Neuron (in vitro differentiated cells): ENCODE data around the gene PRIM2.
A peak's percentile ranks its signal among the peaks of the same experiment; 100 is the strongest.
"Not testable (repeated sequence)": the region's sequence is repeated elsewhere in the genome, so short reads cannot be mapped to it uniquely, and the experiment has no call there.

ENCODE experiments used
- H2AFZ ChIP-seq: one replicate; pipeline ENCODE4 v1.6.1; 2013; ENCODE audit warnings: low read depth, mild to moderate bottlenecking, inconsistent platforms, low read length, moderate library complexity
- H3K27me3 ChIP-seq: one replicate; pipeline ENCODE4 v1.6.1; 2013; ENCODE audit warnings: low read length; ENCODE audit not compliant: insufficient read depth
- H3K36me3 ChIP-seq: one replicate; pipeline ENCODE4 v1.6.1; 2013; ENCODE audit warnings: low read length; ENCODE audit not compliant: insufficient read depth
- H3K4me1 ChIP-seq: one replicate; pipeline ENCODE4 v1.6.1; 2013; ENCODE audit warnings: low read length; ENCODE audit not compliant: insufficient read depth
- H3K4me3 ChIP-seq: 2 replicates; pipeline ENCODE4 v1.5.1; 2013; ENCODE audit warnings: mild to moderate bottlenecking, low read length, moderate library complexity
- H3K9me3 ChIP-seq: one replicate; pipeline ENCODE4 v1.6.1; 2013; ENCODE audit warnings: low read length

The PRIM2 gene

DNA sequence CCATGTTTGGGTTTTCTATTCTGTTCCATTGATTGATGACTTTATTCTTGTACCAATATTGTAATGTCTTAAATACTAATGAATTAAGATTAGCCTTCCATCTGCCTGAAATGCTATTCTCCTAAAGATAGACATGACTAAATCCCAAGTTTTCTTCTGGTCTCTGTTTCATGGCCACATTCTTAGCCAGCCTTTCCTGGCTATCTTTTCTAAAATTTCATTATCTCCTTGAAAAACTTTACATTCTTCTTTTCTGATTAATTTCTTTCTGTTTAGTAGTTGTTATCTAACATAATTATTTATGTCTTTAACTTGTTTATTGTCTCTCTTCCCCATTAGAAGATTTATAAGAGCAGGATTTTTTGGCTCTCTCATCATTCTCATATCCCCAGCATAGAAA is 4.4 kb upstream of the PRIM2 start:
- peaks cover 2% of the 10 kb centered on the region for H3K4me1 ChIP-seq
- H2AFZ ChIP-seq: no peak overlapping the region
- no peaks in the 10 kb centered on the region for H3K27me3 ChIP-seq
- no peaks in the 10 kb centered on the region for H3K9me3 ChIP-seq
- no peak overlapping the region for H3K4me3 ChIP-seq
- H3K36me3 ChIP-seq: no peaks in the 10 kb centered on the region

DNA sequence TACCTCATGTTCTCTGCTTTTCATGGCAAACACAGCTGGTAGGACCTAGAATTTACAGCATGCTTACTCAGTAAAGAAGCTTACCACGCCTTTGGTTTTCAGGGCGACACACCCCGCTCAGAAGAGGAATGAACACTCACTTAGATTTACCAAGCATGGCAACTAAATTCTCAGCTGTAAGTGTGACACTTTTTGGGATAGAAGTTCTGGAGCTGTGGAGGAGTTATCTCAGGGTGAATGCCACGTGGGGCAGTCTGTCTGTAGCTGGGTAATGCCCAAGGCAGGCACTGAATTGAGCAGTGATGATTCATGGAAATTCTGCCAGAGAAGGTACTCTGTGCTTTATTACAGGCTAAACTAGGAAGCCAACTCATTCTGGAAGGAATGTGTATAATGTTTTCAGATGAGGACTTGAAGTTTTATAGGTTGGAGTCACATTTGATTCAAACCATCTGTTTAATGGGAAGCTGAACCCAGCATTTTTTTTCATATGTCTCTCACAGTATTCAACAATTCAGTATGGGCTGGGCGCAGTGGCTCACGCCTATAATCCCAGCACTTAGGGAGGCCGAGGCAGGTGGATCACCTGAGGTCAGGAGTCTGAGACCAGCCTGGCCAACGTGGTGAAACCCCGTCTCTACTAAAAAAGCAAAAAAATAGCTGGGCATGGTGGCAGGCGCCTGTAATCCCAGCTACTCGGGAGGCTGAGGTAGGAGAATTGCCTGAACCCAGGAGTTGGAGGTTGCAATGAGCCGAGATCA is 3.5 kb upstream of the PRIM2 start:
- no peak overlapping the region for H2AFZ ChIP-seq

DNA sequence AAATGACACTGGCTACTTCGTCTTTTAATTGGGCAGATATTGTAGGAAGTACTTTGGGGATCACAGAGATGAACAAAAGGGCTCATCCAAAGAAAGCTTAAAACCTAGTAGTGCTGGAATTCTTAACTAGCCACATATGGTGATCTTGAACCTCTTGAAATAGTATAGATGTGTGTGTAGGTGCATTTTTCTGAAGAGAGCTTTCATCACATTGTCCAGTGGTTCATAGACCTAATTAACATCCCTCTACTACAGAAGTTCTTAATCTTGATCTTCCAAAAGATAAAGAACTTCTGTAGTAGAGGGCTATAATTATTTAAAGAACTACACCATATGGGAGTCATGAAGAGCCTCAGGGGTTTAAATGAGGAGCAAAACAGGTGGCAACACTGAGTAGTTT is 2.3 kb upstream of the PRIM2 start:
- Histone ChIP-seq H3K4me1 (peaks cover 13% of the 10 kb centered on the region), H3K27me3 (no peaks in the 10 kb centered on the region), H2AFZ (no peak overlapping the region), H3K4me3 (no peak overlapping the region), H3K36me3 (peaks cover 13% of the 10 kb centered on the region), H3K9me3 (no peaks in the 10 kb centered on the region)

More for the DNA sequence above, 3.5 kb upstream of the PRIM2 start:
- Histone ChIP-seq H3K36me3 (peaks cover 2% of the 10 kb centered on the region), H3K4me1 (peaks cover 11% of the 10 kb centered on the region), H3K27me3 (no peaks in the 10 kb centered on the region), H3K9me3 (no peaks in the 10 kb centered on the region), H3K4me3 (no peak overlapping the region)

DNA sequence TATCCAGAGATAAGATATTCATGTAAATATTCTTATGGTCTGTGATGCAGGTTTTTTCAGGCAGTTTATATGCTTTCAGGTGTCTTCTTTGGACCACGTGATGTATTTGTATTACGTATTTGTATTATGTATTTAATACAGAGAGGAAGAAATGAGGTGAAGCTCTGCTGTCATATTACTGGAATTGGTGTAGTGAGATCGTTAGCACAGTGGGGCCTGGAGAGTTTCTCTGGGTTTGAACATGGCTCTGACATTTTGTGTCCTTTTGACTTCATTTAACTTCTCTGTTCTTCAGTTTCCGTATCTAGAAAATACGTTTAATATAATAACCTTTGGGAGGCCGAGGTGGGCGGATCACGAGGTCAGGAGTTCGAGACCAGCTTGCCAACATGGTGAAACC is 1.6 kb upstream of the PRIM2 start:
- Histone ChIP-seq H3K27me3 (no peaks in the 10 kb centered on the region), H3K4me1 (peaks cover 13% of the 10 kb centered on the region), H2AFZ (no peak overlapping the region), H3K9me3 (no peaks in the 10 kb centered on the region), H3K36me3 (peaks cover 20% of the 10 kb centered on the region), H3K4me3 (no peak overlapping the region)

DNA sequence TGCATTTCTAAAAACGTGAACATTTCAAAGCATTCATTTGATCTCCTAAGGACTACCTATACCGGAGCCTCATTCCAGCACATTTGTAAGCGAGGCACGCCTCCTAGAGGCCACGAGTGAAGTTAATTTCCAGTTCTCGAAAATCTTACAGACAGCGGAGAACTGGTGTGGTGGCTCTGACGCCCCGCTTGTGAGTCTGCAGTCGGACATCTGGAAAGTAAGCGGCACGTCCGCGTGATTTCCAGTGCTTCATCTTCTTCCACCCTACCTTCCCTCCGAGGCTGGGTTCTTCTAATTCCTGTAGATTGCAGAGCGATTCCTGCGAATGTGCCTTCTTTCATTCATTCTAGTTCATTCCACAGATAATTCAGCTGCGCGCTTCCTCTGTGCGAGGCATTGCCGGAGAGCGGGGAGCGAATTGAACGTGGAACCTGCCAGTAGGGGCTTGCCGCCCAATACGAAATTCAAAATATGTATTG is 810 bp upstream of the PRIM2 start:
- Histone ChIP-seq H3K4me3 (peak overlapping the region; percentile 75), H3K9me3 (no peaks in the 10 kb centered on the region), H3K27me3 (no peaks in the 10 kb centered on the region), H3K36me3 (peaks cover 28% of the 10 kb centered on the region), H3K4me1 (peaks cover 13% of the 10 kb centered on the region), H2AFZ (peak overlapping the region; percentile 98)

DNA sequence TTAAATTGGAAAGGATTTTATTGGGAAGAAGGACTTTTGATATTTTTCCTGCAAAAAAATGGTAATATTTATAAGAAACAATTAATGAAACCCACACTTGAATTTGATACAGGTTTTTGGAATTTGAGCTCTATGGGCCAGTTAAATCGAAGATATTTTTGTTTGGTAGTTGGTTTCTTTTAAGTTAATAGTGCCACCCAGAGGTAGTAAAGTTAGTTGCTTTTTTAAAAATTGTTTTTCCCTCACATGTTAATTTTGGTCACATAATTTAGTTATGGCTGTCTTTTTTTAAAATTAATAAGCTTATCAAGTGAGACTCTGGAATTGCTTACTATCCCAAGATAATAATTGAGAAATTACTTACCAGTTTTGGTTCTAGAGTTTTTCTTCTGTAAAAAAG is 7.1 kb downstream of the PRIM2 start:
- Histone ChIP-seq H3K9me3 (peaks cover 7% of the 10 kb centered on the region), H3K27me3 (no peaks in the 10 kb centered on the region), H3K4me1 (no peaks in the 10 kb centered on the region), H3K4me3 (no peak overlapping the region), H3K36me3 (peaks cover 88% of the 10 kb centered on the region), H2AFZ (no peak overlapping the region)

GRCh38 chr6:57327311-57327710 is 9.9 kb downstream of the PRIM2 start:
- Histone ChIP-seq H3K36me3 (peaks cover 70% of the 10 kb centered on the region), H3K4me1 (no peaks in the 10 kb centered on the region), H3K27me3 (no peaks in the 10 kb centered on the region), H3K9me3 (peaks cover 11% of the 10 kb centered on the region), H3K4me3 (no peak overlapping the region), H2AFZ (no peak overlapping the region)

DNA sequence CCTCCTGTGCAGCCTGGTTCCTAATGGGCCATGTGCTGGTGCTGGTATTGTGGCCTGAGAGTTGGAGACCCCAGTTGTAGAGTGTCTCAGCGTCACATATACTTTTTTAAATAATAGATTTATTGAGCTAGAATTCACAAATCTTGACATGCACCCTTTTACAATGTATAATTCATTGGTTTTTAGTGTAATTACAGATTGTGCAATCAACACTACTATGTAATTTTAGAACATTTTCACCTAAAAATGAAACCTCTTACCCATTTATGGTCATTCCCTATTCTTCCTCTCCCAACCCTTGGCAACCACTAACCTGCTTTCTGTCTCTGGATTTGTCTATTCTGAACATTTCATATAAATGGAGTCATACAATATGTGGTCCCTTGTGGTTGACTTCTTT is 10.6 kb downstream of the PRIM2 start:
- peaks cover 11% of the 10 kb centered on the region for H3K9me3 ChIP-seq
- no peaks in the 10 kb centered on the region for H3K27me3 ChIP-seq
- H3K4me1 ChIP-seq: no peaks in the 10 kb centered on the region
- H3K36me3 ChIP-seq: peaks cover 64% of the 10 kb centered on the region
- no peak overlapping the region for H2AFZ ChIP-seq
- H3K4me3 ChIP-seq: no peak overlapping the region

DNA sequence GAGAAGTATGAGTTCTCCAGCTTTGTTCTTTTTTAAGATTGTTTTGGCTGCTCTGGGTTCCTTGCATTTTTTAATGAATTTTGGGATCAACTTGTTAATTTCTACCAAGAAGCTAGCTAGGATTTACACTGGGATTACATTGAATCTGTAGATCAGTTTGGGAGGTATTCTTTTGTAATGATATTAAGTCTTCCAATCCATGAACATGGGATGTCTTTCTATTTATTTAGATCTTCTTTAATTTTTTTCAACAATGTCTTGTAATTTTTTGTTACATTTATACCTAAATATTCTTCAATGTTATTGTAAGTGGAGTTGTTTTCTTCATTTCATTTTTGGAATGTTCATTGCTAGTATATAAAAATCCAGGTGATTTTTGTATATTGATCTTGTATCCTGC is 12.5 kb downstream of the PRIM2 start:
- Histone ChIP-seq H3K4me3 (no peak overlapping the region), H2AFZ (no peak overlapping the region), H3K36me3 (peaks cover 57% of the 10 kb centered on the region), H3K9me3 (peaks cover 16% of the 10 kb centered on the region), H3K27me3 (no peaks in the 10 kb centered on the region), H3K4me1 (no peaks in the 10 kb centered on the region)

DNA sequence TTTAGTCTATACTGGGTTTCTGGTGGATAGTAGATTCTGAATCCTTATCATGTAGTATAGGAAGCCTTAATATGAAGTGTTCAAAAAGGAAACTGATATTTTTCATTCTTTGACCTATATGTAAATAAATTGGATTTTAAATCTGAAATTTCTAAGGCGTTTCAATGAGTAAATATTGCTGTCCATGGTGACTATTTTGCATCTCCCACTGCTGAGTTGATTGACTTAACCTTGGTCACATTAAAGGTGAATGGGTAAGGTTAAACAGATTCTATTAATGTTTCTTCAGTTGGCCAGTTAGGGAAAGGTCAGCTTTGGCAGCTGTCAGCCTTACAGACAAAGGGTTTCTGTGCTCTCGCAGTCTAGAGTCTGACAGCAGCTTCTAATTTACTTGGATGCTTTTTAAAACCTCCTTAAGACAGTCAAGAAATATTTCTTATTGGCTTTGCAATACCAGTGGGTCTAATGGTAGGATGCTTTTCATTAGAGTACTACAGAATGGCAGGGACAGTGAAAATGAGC is 24.8 kb downstream of the PRIM2 start:
- H3K4me3 ChIP-seq: no peak overlapping the region
- H3K4me1 ChIP-seq: peaks cover 10% of the 10 kb centered on the region
- H3K27me3 ChIP-seq: no peaks in the 10 kb centered on the region
- H2AFZ ChIP-seq: no peak overlapping the region
- H3K36me3 ChIP-seq: no peaks in the 10 kb centered on the region
- no peaks in the 10 kb centered on the region for H3K9me3 ChIP-seq

DNA sequence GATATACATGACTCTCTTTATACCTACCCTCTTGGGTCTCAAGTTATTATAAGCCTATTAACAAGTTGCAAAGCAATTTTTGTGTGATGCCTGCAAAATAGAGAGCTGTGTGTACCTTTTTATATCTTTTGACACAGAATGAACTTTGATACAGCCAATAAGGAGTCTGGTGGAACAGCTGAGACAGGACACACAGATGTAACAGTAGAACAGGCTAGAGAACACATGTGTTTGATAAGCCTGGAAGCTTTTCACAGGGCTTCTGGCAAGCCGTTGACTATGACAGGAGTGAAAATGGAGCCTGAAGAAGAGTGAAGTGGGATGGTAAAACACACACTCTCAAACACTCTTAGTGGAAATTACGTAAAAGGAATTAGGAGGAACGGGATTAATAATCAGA is 25.9 kb downstream of the PRIM2 start:
- not testable (repeated sequence) for H3K27me3 ChIP-seq, H3K4me3 ChIP-seq, H2AFZ ChIP-seq, H3K4me1 ChIP-seq, H3K36me3 ChIP-seq, H3K9me3 ChIP-seq

- H3K36me3 ChIP-seq, H3K9me3 ChIP-seq, H3K4me3 ChIP-seq, H3K4me1 ChIP-seq, H2AFZ ChIP-seq, H3K27me3 ChIP-seq: not testable (repeated sequence)
Measured at GRCh38 chr6:57346715-57347114, 29.3 kb downstream of the PRIM2 start.

GRCh38 chr6:57347597-57347996 is 30.2 kb downstream of the PRIM2 start:
- not testable (repeated sequence) for H3K27me3 ChIP-seq, H3K4me3 ChIP-seq, H2AFZ ChIP-seq, H3K9me3 ChIP-seq, H3K4me1 ChIP-seq, H3K36me3 ChIP-seq

DNA sequence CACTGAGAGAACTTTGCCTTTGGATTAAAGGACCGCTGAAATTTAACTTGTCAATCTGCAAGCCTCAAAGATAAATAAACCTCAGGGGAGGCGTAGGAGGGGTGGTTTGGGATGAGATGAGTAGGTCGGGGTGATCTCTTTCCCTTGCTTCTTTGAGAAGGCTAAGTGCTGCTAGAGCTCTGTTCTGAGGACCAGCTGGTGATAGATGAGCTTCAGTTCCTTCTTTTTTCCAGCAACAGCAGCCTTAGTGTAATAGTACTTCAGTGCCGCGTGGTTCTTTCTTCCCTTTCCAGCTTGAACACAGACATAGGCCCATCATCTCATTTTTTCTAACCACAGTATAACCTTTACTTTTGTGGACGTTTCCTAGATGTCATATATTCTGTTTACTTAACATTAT is 33.0 kb downstream of the PRIM2 start:
- H3K9me3 ChIP-seq, H3K4me1 ChIP-seq, H3K4me3 ChIP-seq, H2AFZ ChIP-seq, H3K36me3 ChIP-seq, H3K27me3 ChIP-seq: not testable (repeated sequence)
